Activated CD4-positive, alpha-beta memory T cell treated with anti-CD3 and anti-CD28 coated beads for 36 hours (primary cell): ENCODE measurements around the gene SPECC1L. TPM values are rescaled to one million over a fixed set of nuclear protein-coding genes. Genes with fewer than 3 reads are reported as not detected.

ENCODE experiments used
- CTCF ChIA-PET: fragments of 350-600 bp; sonication (Branson Sonifier 250); formaldehyde crosslinking; loops from one replicate; lab custom pipeline; 2021; ENCODE audit warnings: antibody characterized with exemption, inconsistent platforms; lab: Charles Lee
- POLR2A ChIA-PET: fragments of 350-600 bp; sonication (Branson Sonifier 250); formaldehyde crosslinking; loops from one replicate; lab custom pipeline; 2021; ENCODE audit warnings: antibody characterized with exemption; lab: Charles Lee
- DNase-seq: peaks from one replicate; pipeline ENCODE4 v3.0.0-alpha.2; 2020
- H3K27ac Mint-ChIP-seq: one replicate; pipeline ENCODE4 v1.8.0; 2021; ENCODE audit warnings: mixed read lengths
- H3K27me3 Mint-ChIP-seq: one replicate; pipeline ENCODE4 v1.8.0; 2021; ENCODE audit warnings: mixed read lengths
- H3K36me3 Mint-ChIP-seq: one replicate; pipeline ENCODE4 v1.8.0; 2021; ENCODE audit warnings: mixed read lengths
- H3K4me1 Mint-ChIP-seq: one replicate; pipeline ENCODE4 v1.8.0; 2021; ENCODE audit warnings: low read depth, mixed read lengths
- H3K4me3 Mint-ChIP-seq: one replicate; pipeline ENCODE4 v1.8.0; 2021; ENCODE audit warnings: mild to moderate bottlenecking, mixed read lengths
- H3K9me3 Mint-ChIP-seq: one replicate; pipeline ENCODE4 v1.8.0; 2021; ENCODE audit warnings: mixed read lengths
- intact Hi-C: fragments of 100-400 bp; cut with micrococcal nuclease; formaldehyde crosslinking; loops from one replicate; pipeline ENCODE4 v1.15.1; 2023
- total RNA-seq, 2 experiments: library from RNA; stranded (reverse); gene quantifications; one replicate each; pipeline ENCODE4 v1.2.3, GENCODE V29; 2021

Gene SPECC1L
- total RNA-seq, 2 experiments from 2014 or later = 27.7 to 34.3 TPM

DNA sequence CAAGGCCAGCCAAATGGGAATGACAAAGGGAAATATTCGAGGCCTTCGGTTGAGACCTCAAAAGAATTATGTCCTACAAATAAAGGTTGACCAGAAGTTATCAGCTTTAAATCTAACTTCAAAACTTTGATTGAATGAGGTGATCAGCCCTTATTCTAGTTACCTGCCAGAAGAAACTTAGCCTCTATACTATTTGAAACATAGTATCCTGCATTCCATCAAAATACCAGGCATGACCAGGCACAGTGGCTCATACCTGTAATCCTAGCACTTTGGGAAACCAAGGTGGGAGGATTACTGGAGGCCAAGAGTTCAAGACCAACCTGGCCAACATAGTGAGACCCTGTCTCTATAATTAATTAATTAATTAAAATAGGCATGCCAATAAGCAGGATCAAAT lies 112.4 kb downstream of the SPECC1L start:
- Mint-ChIP-seq H3K4me1 (peaks cover 18% of the 10 kb centered on the region), H3K36me3 (peaks cover 4% of the 10 kb centered on the region), H3K27me3 (no peaks in the 10 kb centered on the region), H3K4me3 (no peak overlapping the region), H3K9me3 (no peaks in the 10 kb centered on the region), H3K27ac (no peak overlapping the region)
- intact Hi-C loops = no loop called here
- ChIA-PET CTCF (no interaction called here), POLR2A (no interaction called here)
- no peak for DNase-seq

DNA sequence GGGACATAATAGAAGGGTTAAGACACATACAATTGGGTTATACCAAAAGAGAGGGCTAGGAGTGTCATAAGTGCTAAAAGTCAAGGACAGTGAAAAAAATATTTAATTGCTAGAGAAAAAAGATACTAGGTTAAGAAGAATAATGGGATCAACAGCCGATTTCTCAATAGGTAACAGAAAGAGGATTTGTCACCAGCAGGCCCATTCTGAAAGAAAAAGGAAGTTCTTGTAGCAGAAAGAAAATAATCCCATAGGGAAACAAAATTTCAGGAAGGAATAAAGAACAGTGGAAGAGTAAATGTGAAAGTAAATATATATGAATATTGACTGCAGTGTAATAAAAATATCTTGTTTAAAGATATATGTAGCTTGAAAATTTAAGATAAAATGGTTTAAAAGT lies 113.5 kb downstream of the SPECC1L start:
- Mint-ChIP-seq H3K27ac (no peak overlapping the region), H3K9me3 (no peaks in the 10 kb centered on the region), H3K4me1 (peaks cover 12% of the 10 kb centered on the region), H3K36me3 (peaks cover 4% of the 10 kb centered on the region), H3K27me3 (no peaks in the 10 kb centered on the region), H3K4me3 (no peak overlapping the region)
- intact Hi-C loops = no loop called here
- ChIA-PET POLR2A (no interaction called here), CTCF (no interaction called here)
- DNase-seq = no peak

DNA sequence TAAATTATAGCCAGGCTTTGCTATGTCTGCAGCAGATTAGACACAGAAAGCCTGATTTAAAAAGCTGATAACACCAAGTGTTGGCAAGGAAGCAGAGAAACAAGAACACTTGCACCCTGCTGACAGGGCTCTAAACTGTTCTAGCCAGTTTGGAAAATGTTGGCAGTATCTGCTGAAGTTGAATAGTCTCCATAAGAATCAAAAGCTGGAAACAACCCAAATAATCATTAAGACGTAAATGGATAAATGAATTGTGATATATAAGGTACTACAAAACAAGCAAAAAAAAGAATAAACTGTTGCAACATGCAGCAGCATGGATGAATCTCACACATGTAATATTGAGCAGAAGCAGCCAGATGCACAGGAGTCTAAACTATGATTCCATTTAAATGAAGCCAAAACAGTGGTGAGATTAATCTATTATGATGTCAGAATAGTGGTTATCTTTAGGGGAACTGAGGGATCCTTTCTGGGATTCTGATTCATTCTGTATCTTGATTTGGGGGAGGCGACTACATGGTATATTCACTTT lies 116.4 kb downstream of the SPECC1L start:
- no peak for DNase-seq
- intact Hi-C loops = no loop called here
- no peaks in the 10 kb centered on the region for H3K9me3 Mint-ChIP-seq
- no peaks in the 10 kb centered on the region for H3K27me3 Mint-ChIP-seq
- H3K27ac Mint-ChIP-seq = no peak overlapping the region
- no peaks in the 10 kb centered on the region for H3K36me3 Mint-ChIP-seq
- ChIA-PET POLR2A (no interaction called here), CTCF (no interaction called here)
- no peak overlapping the region for H3K4me3 Mint-ChIP-seq
- H3K4me1 Mint-ChIP-seq = peaks cover 6% of the 10 kb centered on the region

DNA sequence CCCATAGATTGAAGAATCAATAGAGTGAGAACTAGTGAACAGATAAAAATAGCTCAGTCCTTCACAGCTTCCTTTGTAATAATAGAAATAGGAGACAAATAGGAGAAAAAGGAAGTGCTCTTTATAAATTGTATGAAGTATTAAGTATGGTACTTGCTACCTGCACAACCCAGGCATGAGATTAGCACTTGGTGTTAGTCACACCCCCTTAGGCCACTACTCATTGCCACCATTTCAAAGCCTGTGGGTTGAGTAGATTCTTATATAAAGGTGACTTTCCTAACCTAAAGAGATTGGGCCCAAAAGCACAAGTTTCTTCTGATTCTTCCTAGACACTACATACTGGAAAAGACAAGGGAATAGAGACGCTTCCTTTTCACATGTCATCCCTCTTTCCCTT lies 119.0 kb downstream of the SPECC1L start:
- DNase-seq = no peak
- Mint-ChIP-seq H3K27ac (no peak overlapping the region), H3K4me1 (peaks cover 10% of the 10 kb centered on the region), H3K36me3 (no peaks in the 10 kb centered on the region), H3K27me3 (no peaks in the 10 kb centered on the region), H3K9me3 (no peaks in the 10 kb centered on the region), H3K4me3 (no peak overlapping the region)
- ChIA-PET POLR2A (no interaction called here), CTCF (interaction anchor here (0.6 kb wide), 1 partner anchor 642 kb away, joined by 3 read pairs; no protein-coding TSS in a partner anchor)
- intact Hi-C loops = no loop called here

DNA sequence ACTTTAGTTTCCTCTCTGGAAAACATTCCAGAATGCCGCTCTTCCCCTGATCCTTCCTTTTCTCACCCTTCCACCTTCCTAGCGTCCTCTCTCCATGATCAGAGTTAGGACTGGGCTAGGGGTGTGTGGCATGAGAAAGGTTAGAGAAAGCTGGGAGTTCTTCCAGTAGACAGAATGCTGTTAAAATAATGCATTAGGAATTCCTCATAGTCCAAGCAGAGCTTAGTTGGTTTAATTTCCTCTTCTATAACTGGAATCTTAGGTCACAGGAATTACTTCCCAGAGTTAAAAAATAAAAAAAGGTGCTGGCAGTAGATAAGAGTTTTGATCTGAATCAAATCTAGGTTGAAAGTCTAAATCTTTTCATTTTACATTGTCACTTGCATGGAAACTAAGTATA lies 119.5 kb downstream of the SPECC1L start:
- H3K27me3 Mint-ChIP-seq = no peaks in the 10 kb centered on the region
- ChIA-PET POLR2A (no interaction called here), CTCF (interaction anchor here (0.6 kb wide), 2 partner anchors 132 to 642 kb away, joined by 3 read pairs; no protein-coding TSS in a partner anchor)
- no peak overlapping the region for H3K4me3 Mint-ChIP-seq
- peaks cover under 1% of the 10 kb centered on the region for H3K36me3 Mint-ChIP-seq
- intact Hi-C loops = no loop called here
- no peaks in the 10 kb centered on the region for H3K9me3 Mint-ChIP-seq
- no peak for DNase-seq
- peaks cover 10% of the 10 kb centered on the region for H3K4me1 Mint-ChIP-seq
- no peak overlapping the region for H3K27ac Mint-ChIP-seq

DNA sequence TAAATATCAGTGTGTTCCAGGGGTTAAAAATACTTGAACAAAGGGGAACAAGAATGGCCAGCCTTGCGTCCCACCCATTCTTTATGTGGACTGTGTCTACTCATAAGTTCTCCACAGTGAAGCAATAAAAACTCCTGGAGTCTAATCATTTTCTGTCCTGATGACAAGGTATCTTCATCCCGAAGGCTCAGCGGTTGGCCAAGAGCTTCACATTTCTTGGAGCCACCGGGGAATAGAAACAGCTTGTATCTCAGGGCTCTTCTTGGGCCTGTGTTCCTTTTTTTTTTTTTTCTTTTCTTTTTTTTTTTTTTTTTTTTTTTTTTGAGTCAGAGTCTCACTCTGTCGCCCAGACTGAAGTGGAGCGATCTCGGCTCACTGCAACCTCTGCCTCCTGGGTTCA lies 119.9 kb downstream of the SPECC1L start:
- Mint-ChIP-seq H3K4me3 (no peak overlapping the region), H3K36me3 (peaks cover 3% of the 10 kb centered on the region), H3K27ac (no peak overlapping the region), H3K27me3 (no peaks in the 10 kb centered on the region), H3K9me3 (no peaks in the 10 kb centered on the region), H3K4me1 (peaks cover 10% of the 10 kb centered on the region)
- intact Hi-C loops = no loop called here
- ChIA-PET POLR2A (no interaction called here), CTCF (interaction anchor here (0.6 kb wide), 1 partner anchor 132 kb away, joined by 3 read pairs; no protein-coding TSS in a partner anchor)
- no peak for DNase-seq

DNA sequence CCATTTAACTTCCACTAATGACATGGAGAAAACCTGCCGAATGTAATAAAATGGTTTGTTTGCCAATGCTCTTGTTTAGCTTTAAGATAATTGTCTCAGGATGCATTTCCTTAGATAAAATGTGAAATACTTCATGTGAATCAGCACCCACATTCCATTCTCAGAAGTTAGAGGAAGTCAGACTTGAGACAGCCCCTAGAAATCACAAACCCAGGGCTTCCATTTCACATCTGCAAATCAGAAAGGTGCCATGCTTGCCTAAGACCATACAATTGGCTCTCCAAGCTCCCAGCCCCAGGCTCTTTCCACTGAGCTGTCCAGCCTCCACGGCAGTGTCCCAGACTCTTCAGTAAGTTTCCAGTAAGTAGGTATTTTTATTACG lies 121.2 kb downstream of the SPECC1L start:
- peaks cover 10% of the 10 kb centered on the region for H3K4me1 Mint-ChIP-seq
- peaks cover 10% of the 10 kb centered on the region for H3K36me3 Mint-ChIP-seq
- no peak overlapping the region for H3K27ac Mint-ChIP-seq
- no peak overlapping the region for H3K4me3 Mint-ChIP-seq
- POLR2A ChIA-PET = no interaction called here
- CTCF ChIA-PET = interaction anchor here (0.8 kb wide), 1 partner anchor 134 kb away, joined by 3 read pairs; no protein-coding TSS in a partner anchor
- DNase-seq = no peak
- H3K9me3 Mint-ChIP-seq = no peaks in the 10 kb centered on the region
- H3K27me3 Mint-ChIP-seq = no peaks in the 10 kb centered on the region
- intact Hi-C loops = no loop called here

DNA sequence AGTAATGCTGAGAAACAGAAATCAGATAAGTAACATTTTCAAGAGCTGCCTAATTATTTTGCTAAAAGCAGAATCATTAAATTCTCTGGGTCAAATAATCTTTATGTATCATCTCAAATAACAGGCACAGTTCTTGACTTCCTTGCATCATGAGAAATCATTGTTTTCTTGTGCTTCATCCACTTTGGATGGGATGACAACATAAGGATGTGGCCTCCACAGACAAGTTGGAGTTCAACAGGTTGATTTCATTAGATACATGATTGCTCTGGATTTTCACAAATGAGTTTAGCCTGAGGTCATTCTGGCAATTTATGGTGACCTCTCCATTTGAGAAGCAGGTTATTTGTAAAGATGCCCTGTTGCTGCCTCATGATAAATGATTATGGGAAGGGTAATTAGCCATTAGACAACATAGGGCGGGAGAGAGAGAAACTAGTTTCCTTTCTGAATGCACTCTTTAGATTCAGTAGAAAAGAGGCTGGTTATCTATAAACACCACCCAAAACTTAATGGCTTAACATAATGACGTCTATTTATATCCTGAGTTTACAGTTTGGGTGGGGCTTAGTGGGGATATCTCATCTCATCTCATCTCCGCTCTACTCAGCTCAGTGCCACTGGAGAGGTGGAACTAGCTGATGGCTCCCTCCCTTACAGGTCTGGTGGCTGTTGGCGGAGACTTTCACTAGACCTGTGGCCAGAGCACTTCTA lies 121.7 kb downstream of the SPECC1L start:
- intact Hi-C loops = no loop called here
- Mint-ChIP-seq H3K27ac (no peak overlapping the region), H3K4me3 (no peak overlapping the region), H3K36me3 (peaks cover 11% of the 10 kb centered on the region), H3K9me3 (no peaks in the 10 kb centered on the region), H3K27me3 (no peaks in the 10 kb centered on the region), H3K4me1 (peaks cover 10% of the 10 kb centered on the region)
- POLR2A ChIA-PET = no interaction called here
- no peak for DNase-seq
- CTCF ChIA-PET = interaction anchor here (0.8 kb wide), 1 partner anchor 133 kb away, joined by 3 read pairs; no protein-coding TSS in a partner anchor

DNA sequence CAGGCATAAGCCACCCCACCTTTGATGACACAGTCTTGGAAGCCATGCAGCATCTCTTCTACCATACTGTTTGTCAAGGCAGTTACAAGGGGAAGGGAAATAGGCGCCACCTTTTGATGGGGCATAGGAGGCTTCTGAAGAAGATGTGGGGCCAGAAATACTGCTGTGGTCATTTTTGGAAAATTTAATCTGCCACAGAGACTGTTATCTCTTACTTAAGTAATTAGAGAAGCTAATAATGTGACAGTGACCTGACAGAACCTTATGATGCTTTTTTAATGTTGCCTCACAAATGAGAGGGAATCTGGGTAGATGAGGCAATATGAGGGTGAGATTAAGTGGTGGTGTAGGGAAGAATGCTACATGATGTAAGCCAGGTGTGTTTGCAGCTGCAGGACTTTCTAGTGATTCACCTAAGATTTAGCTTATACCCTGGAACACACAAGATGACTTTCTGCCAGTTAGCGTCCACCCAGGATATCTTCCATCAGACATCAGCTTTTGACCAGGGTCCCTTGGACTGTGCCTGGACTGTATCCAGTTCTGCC lies 122.5 kb downstream of the SPECC1L start:
- H3K4me1 Mint-ChIP-seq = peaks cover 12% of the 10 kb centered on the region
- intact Hi-C loops = no loop called here
- no peaks in the 10 kb centered on the region for H3K27me3 Mint-ChIP-seq
- H3K9me3 Mint-ChIP-seq = no peaks in the 10 kb centered on the region
- POLR2A ChIA-PET = no interaction called here
- H3K36me3 Mint-ChIP-seq = peaks cover 11% of the 10 kb centered on the region
- no peak for DNase-seq
- CTCF ChIA-PET = interaction anchor here (1.3 kb wide), 1 partner anchor 203 kb away, joined by 3 read pairs; no protein-coding TSS in a partner anchor
- no peak overlapping the region for H3K27ac Mint-ChIP-seq
- H3K4me3 Mint-ChIP-seq = no peak overlapping the region

DNA sequence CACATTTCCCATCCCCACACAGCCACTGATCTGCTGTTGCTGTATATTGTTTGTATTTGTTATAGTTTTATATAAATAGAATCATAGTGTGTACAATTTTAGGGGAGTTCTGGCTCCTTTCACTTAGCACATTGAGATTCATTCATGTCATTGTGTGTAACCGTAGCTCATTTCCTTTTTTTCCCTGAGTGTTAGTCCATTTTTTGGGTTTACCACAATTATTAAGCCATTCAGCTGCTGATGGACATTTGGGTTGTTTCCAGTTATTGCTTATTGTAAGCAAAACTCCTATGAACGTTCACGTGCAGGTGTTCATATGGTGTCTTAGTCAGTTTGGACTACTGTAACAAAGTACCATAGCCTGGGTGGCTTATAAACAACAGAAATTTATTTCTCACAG lies 123.2 kb downstream of the SPECC1L start:
- Mint-ChIP-seq H3K4me1 (peaks cover 16% of the 10 kb centered on the region), H3K27ac (no peak overlapping the region), H3K9me3 (no peaks in the 10 kb centered on the region), H3K4me3 (no peak overlapping the region), H3K36me3 (peaks cover 11% of the 10 kb centered on the region), H3K27me3 (no peaks in the 10 kb centered on the region)
- CTCF ChIA-PET = interaction anchor here (1.3 kb wide), 1 partner anchor 204 kb away, joined by 3 read pairs; no protein-coding TSS in a partner anchor
- no peak for DNase-seq
- POLR2A ChIA-PET = no interaction called here
- intact Hi-C loops = no loop called here

DNA sequence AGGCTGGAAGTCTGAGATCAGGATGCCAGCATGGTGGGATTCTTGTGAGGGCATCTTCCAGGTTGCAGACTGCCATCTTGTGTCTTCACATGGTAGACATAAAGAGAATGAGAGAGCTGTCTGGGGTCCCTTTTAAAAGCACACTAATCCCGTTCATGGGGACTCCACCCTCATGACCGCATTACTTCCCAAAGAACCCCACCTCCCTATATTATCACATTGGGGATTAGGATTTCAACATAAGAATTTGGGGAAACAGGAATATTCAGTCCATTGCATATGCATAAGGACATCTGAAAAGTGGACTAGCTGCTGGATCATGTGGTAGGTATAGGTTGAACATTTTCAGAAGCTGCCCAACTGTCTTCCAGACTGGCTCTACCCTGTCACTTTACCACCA lies 123.6 kb downstream of the SPECC1L start:
- intact Hi-C loops = no loop called here
- ChIA-PET CTCF (interaction anchor here (1.3 kb wide), 1 partner anchor 204 kb away, joined by 3 read pairs; no protein-coding TSS in a partner anchor), POLR2A (no interaction called here)
- H3K9me3 Mint-ChIP-seq = no peaks in the 10 kb centered on the region
- H3K4me3 Mint-ChIP-seq = no peak overlapping the region
- H3K4me1 Mint-ChIP-seq = peaks cover 16% of the 10 kb centered on the region
- DNase-seq = no peak
- no peak overlapping the region for H3K27ac Mint-ChIP-seq
- peaks cover 11% of the 10 kb centered on the region for H3K36me3 Mint-ChIP-seq
- H3K27me3 Mint-ChIP-seq = no peaks in the 10 kb centered on the region

DNA sequence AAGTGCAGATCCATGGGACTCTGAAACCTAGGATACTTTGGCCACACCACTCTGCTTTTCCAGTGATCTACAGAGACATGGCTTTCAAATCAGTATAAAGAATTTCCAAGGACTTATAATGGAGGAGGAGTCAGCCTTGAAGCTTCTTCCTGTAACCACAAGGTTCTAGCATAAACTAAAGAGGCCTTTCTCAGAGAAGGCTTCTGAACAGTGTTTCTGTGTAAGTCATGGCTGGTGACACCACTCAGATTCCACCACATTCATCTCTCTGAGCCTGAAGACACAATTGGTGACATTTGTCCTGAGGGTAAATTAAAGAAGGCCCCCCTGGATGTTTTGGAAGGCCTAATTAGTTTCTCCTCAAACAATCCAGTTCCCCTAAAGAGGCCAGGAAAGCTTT lies 127.8 kb downstream of the SPECC1L start:
- no peak overlapping the region for H3K27ac Mint-ChIP-seq
- CTCF ChIA-PET = interaction anchor here (1.2 kb wide), 1 partner anchor 26 kb away, joined by 4 read pairs; no protein-coding TSS in a partner anchor
- POLR2A ChIA-PET = no interaction called here
- peaks cover 15% of the 10 kb centered on the region for H3K36me3 Mint-ChIP-seq
- DNase-seq = no peak
- no peak overlapping the region for H3K4me3 Mint-ChIP-seq
- intact Hi-C loops = no loop called here
- no peaks in the 10 kb centered on the region for H3K27me3 Mint-ChIP-seq
- H3K4me1 Mint-ChIP-seq = peaks cover 36% of the 10 kb centered on the region
- no peaks in the 10 kb centered on the region for H3K9me3 Mint-ChIP-seq
